Measurements from ENCODE around the gene DAND5. TPM values are rescaled to one million over a fixed set of nuclear protein-coding genes. Genes with fewer than 3 reads are reported as not detected.

Gene DAND5
- total and polyA plus RNA-seq, 10 of the 15 experiments (the other 5 are each of a cell fraction or from before 2014, with no cell fraction given), result 0.06 to 0.15 (median 0.12) TPM; not detected in 5

GRCh38 chr19:12948612-12949362, 20.6 kb upstream of the DAND5 start (continued):
- no peak for TF ChIP-seq KLF5 (IDR thresholded peaks at IDR 0.05; ENCODE audit: partially characterized antibody)
- TF ChIP-seq, protein P1, sequence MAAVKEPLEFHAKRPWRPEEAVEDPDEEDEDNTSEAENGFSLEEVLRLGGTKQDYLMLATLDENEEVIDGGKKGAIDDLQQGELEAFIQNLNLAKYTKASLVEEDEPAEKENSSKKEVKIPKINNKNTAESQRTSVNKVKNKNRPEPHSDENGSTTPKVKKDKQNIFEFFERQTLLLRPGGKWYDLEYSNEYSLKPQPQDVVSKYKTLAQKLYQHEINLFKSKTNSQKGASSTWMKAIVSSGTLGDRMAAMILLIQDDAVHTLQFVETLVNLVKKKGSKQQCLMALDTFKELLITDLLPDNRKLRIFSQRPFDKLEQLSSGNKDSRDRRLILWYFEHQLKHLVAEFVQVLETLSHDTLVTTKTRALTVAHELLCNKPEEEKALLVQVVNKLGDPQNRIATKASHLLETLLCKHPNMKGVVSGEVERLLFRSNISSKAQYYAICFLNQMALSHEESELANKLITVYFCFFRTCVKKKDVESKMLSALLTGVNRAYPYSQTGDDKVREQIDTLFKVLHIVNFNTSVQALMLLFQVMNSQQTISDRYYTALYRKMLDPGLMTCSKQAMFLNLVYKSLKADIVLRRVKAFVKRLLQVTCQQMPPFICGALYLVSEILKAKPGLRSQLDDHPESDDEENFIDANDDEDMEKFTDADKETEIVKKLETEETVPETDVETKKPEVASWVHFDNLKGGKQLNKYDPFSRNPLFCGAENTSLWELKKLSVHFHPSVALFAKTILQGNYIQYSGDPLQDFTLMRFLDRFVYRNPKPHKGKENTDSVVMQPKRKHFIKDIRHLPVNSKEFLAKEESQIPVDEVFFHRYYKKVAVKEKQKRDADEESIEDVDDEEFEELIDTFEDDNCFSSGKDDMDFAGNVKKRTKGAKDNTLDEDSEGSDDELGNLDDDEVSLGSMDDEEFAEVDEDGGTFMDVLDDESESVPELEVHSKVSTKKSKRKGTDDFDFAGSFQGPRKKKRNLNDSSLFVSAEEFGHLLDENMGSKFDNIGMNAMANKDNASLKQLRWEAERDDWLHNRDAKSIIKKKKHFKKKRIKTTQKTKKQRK (IDR thresholded peaks at IDR 0.05; ENCODE audit: low read depth, low read length), result no peak

- ChIA-PET RAD21 (ENCODE audit: unreplicated experiment) (interaction anchor here (1.4 kb wide), 1 partner anchor 50 kb away, joined by 4 read pairs; no protein-coding TSS in a partner anchor), SMC1A (ENCODE audit: uncharacterized antibody, unreplicated experiment) (no interaction called here), CTCF (interaction anchor here (0.7 to 1.2 kb wide), 2 partner anchors 16 to 64 kb away, joined by 4 read pairs; no protein-coding TSS in a partner anchor), POLR2A (interaction anchor here (0.6 kb wide), 1 partner anchor 168 kb away, joined by 3 read pairs; no protein-coding TSS in a partner anchor)
- Histone ChIP-seq H3K4me2 (ENCODE audit: control insufficient read depth, insufficient read depth) (no peak overlapping the region), H3K4me1 (ENCODE audit: control insufficient read depth, insufficient read depth, low read length) (peaks cover 13% of the 10 kb centered on the region), H3K79me2 (ENCODE audit: control insufficient read depth, insufficient read depth, low read length) (peaks cover 32% of the 10 kb centered on the region), H3K9me3 (replicated peaks; ENCODE audit: control insufficient read depth, insufficient read depth, low read length) (no peaks in the 10 kb centered on the region), H3K4me3 (no peak overlapping the region), H2AFZ (ENCODE audit: control insufficient read depth, low read depth, low read length) (no peak overlapping the region), H3K36me3 (ENCODE audit: control insufficient read depth in 2 of 2, insufficient read depth in 2 of 2, low read length in 1 of 2) (peaks cover 23 to 31% of the 10 kb centered on the region in 2 experiments), H3K27ac (ENCODE audit: control insufficient read depth, insufficient read depth) (no peak overlapping the region), H4K20me1 (ENCODE audit: control insufficient read depth, insufficient read depth) (no peaks in the 10 kb centered on the region), H3K9ac (ENCODE audit: control insufficient read depth, insufficient read depth, low read length) (no peak overlapping the region), H3K27me3 (replicated peaks in 1 of 2; ENCODE audit: control insufficient read depth in 2 of 2, insufficient read depth in 2 of 2, low read length in 1 of 2) (no peaks in the 10 kb centered on the region)
- ATAC-seq (no peak), FAIRE-seq (no peak), DNase-seq (ENCODE audit: low read depth, low spot score) (no peak)
- WGBS (ENCODE audit: insufficient coverage, insufficient replicate concordance, low lambda C conversion rate, missing lambda C conversion rate), result 85% methylated on average over 16 of the region's 16 CpGs
- in situ Hi-C loops (cut with MboI) (no loop called here), intact Hi-C loops (cut with micrococcal nuclease; ENCODE audit: unreplicated experiment) (no loop called here)
- BruUV-seq (replicated peaks), result no TSS peak
- TF ChIP-seq ESRRA (IDR thresholded peaks at IDR 0.05; ENCODE audit: low read length), result no peak
- TF ChIP-seq POLR2A (IDR thresholded peaks at IDR 0.05; ENCODE audit: low read depth, low read length), result peak; percentile 16; the same call in 1 of the 2 replicates
These were observed 19.8 kb upstream of the DAND5 start for GRCh38 chr19:12949363-12950283.

Data from GM12878 (cell line).